ENCODE results near the gene ARAP2.

ARAP2 gene

DNA sequence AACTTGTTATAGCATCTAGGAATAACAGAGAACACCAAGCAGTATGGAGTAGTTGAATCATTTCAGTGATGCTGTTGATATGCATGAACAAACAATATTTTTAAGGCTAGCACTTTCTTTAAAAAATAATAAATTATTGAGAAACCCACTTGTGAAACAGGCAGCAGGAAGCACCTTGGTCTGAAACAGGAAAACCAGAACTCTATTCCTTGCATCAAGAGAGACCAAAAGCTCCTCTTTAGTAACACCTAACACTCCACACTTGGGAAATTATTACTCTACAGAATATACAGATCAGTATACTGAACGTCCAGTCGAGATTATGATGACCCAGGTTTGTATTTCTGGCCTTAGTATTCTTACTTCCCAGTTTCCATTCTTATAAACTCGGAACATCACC, 129.0 kb downstream of the ARAP2 start:
- H3K9me3 Mint-ChIP-seq = no peaks in the 10 kb centered on the region
- H3K36me3 Mint-ChIP-seq (ENCODE audit: low read depth) = no peaks in the 10 kb centered on the region
- no peak overlapping the region for H3K4me3 Mint-ChIP-seq
- DNase-seq = no peak
- H3K27me3 Mint-ChIP-seq (ENCODE audit: low read depth, poor library complexity) = no peaks in the 10 kb centered on the region
- no peak for TF ChIP-seq CTCF (IDR thresholded peaks at IDR 0.05)
- no peak overlapping the region for H3K27ac Mint-ChIP-seq
- H3K4me1 Mint-ChIP-seq = no peaks in the 10 kb centered on the region

GRCh38 chr4:36111172-36111571, 133.1 kb downstream of the ARAP2 start:
- no peaks in the 10 kb centered on the region for H3K27me3 Mint-ChIP-seq (ENCODE audit: low read depth, poor library complexity)
- peak overlapping the region; percentile 3 for H3K27ac Mint-ChIP-seq
- H3K36me3 Mint-ChIP-seq (ENCODE audit: low read depth) = no peaks in the 10 kb centered on the region
- H3K4me3 Mint-ChIP-seq = no peak overlapping the region
- no peak for TF ChIP-seq CTCF (IDR thresholded peaks at IDR 0.05)
- DNase-seq = no peak
- no peaks in the 10 kb centered on the region for H3K9me3 Mint-ChIP-seq
- no peaks in the 10 kb centered on the region for H3K4me1 Mint-ChIP-seq

- Mint-ChIP-seq H3K4me3 (no peak overlapping the region), H3K9me3 (peaks cover 9% of the 10 kb centered on the region)
- DNase-seq = no peak
These were observed 144.8 kb downstream of the ARAP2 start for GRCh38 chr4:36099509-36099908.

GRCh38 chr4:36094995-36095394, 149.3 kb downstream of the ARAP2 start:
- no peaks in the 10 kb centered on the region for H3K36me3 Mint-ChIP-seq (ENCODE audit: low read depth)
- no peak for DNase-seq
- no peak overlapping the region for H3K27ac Mint-ChIP-seq
- H3K4me3 Mint-ChIP-seq = no peak overlapping the region
- no peaks in the 10 kb centered on the region for H3K4me1 Mint-ChIP-seq
- no peak for TF ChIP-seq CTCF (IDR thresholded peaks at IDR 0.05)
- no peaks in the 10 kb centered on the region for H3K9me3 Mint-ChIP-seq
- H3K27me3 Mint-ChIP-seq (ENCODE audit: low read depth, poor library complexity) = no peaks in the 10 kb centered on the region

More at GRCh38 chr4:36099509-36099908, 144.8 kb downstream of the ARAP2 start:
- no peak for TF ChIP-seq CTCF (IDR thresholded peaks at IDR 0.05)
- Mint-ChIP-seq H3K4me1 (no peaks in the 10 kb centered on the region), H3K36me3 (ENCODE audit: low read depth) (no peaks in the 10 kb centered on the region), H3K27ac (no peak overlapping the region), H3K27me3 (ENCODE audit: low read depth, poor library complexity) (no peaks in the 10 kb centered on the region)

GRCh38 chr4:36091997-36092396, 152.3 kb downstream of the ARAP2 start:
- no peaks in the 10 kb centered on the region for H3K4me1 Mint-ChIP-seq
- H3K27me3 Mint-ChIP-seq (ENCODE audit: low read depth, poor library complexity) = no peaks in the 10 kb centered on the region
- H3K9me3 Mint-ChIP-seq = no peaks in the 10 kb centered on the region
- no peaks in the 10 kb centered on the region for H3K36me3 Mint-ChIP-seq (ENCODE audit: low read depth)
- no peak overlapping the region for H3K27ac Mint-ChIP-seq
- no peak for DNase-seq
- H3K4me3 Mint-ChIP-seq = no peak overlapping the region
- TF ChIP-seq CTCF (IDR thresholded peaks at IDR 0.05) = no peak

GRCh38 chr4:36088542-36088941, 155.8 kb downstream of the ARAP2 start:
- H3K27ac Mint-ChIP-seq = no peak overlapping the region
- no peak overlapping the region for H3K4me3 Mint-ChIP-seq
- H3K4me1 Mint-ChIP-seq = no peaks in the 10 kb centered on the region
- no peak for DNase-seq
- no peaks in the 10 kb centered on the region for H3K9me3 Mint-ChIP-seq
- TF ChIP-seq CTCF (IDR thresholded peaks at IDR 0.05) = no peak
- no peaks in the 10 kb centered on the region for H3K27me3 Mint-ChIP-seq (ENCODE audit: low read depth, poor library complexity)
- H3K36me3 Mint-ChIP-seq (ENCODE audit: low read depth) = no peaks in the 10 kb centered on the region
